Panc1 (cell line): Measurements from ENCODE around the gene CNOT11. TPM values are rescaled to one million over a fixed set of nuclear protein-coding genes. Genes with fewer than 3 reads are reported as not detected.

Experiments
- ATAC-seq: fragments of 200-7000 bp; cut with Tn5 transposase; 2 replicates; pipeline ENCODE4 v1.9.1; 2020; ENCODE audit warnings: mild to moderate bottlenecking, moderate library complexity
- BruUV-seq: library from RNA; stranded (reverse); fragments of 400-500 nt; replicated peaks from 2 replicates; lab custom pipeline; 2021; lab: Mats Ljungman, UMichigan
- CTCF ChIA-PET: fragments of 300-600 bp; sonication (Branson Sonifier 250); formaldehyde crosslinking; loops from one replicate; lab custom pipeline; 2022; ENCODE audit warnings: antibody characterized with exemption; lab: Charles Lee
- POLR2A ChIA-PET: fragments of 300-600 bp; sonication (Branson Sonifier 250); formaldehyde crosslinking; loops from one replicate; lab custom pipeline; 2022; ENCODE audit warnings: antibody characterized with exemption; lab: Charles Lee
- DNase-seq: peaks from one replicate; pipeline ENCODE4 v3.0.0-alpha.2; 2010; ENCODE audit warnings: low read depth, low spot score
- H3K27ac ChIP-seq: 2 replicates; pipeline ENCODE4 v1.5.1; 2011; ENCODE audit warnings: mild to moderate bottlenecking, low read length, inconsistent platforms
- H3K27me3 ChIP-seq: fragments of 200-500 bp; sonication (Bioruptor generic); 2 replicates; pipeline ENCODE4 v1.6.0; 2014; ENCODE audit warnings: low read length, inconsistent platforms; ENCODE audit not compliant: control insufficient read depth, insufficient read depth
- H3K36me3 ChIP-seq: fragments of 200-500 bp; sonication (Bioruptor generic); 2 replicates; pipeline ENCODE4 v1.5.1; 2014; ENCODE audit warnings: inconsistent platforms, mild to moderate bottlenecking, low read length, moderate library complexity; ENCODE audit not compliant: control insufficient read depth, insufficient read depth
- H3K4me1 ChIP-seq: 2 replicates; pipeline ENCODE4 v1.5.1; 2011; ENCODE audit warnings: inconsistent platforms, mild to moderate bottlenecking, low read length, moderate library complexity; ENCODE audit not compliant: control insufficient read depth, insufficient read depth
- H3K4me3 ChIP-seq, 2 experiments: 2 replicates each; pipeline ENCODE4 v1.5.1; 2011 to 2012; ENCODE audit warnings: low read depth in 2 of 2, low read length in 2 of 2, mild to moderate bottlenecking in 2 of 2, inconsistent platforms in 1 of 2, moderate library complexity in 1 of 2
- H3K9me3 ChIP-seq: fragments of 200-500 bp; sonication (Bioruptor generic); 2 replicates; pipeline ENCODE4 v1.5.1; 2014; ENCODE audit warnings: low read depth, mild to moderate bottlenecking, inconsistent platforms, low read length, moderate library complexity; ENCODE audit not compliant: control insufficient read depth, insufficient read depth
- CTCF ChIP-seq: fragments of 450-650 bp; IDR thresholded peaks from 2 replicates; pipeline ENCODE4 v1.5.1; 2017; ENCODE audit warnings: mild to moderate bottlenecking
- POLR2AphosphoS5 ChIP-seq: IDR thresholded peaks from 2 replicates; pipeline ENCODE4 v1.6.1; 2012; ENCODE audit warnings: mild to moderate bottlenecking, low read depth, low read length, moderate library complexity
- REST ChIP-seq, 2 experiments: IDR thresholded peaks; 2 replicates each; pipeline ENCODE4 v1.6.1; 2011 to 2012; ENCODE audit warnings: low read depth in 2 of 2, control low read depth in 1 of 2, low read length in 1 of 2, mild to moderate bottlenecking in 1 of 2, moderate library complexity in 1 of 2; ENCODE audit not compliant: insufficient read depth in 1 of 2
- SIN3A ChIP-seq: IDR thresholded peaks from 2 replicates; pipeline ENCODE4 v1.6.1; 2012; ENCODE audit warnings: low read depth, mild to moderate bottlenecking, low read length, moderate library complexity, borderline replicate concordance; ENCODE audit not compliant: insufficient read depth
- TCF7L2 ChIP-seq: IDR thresholded peaks from 2 replicates; pipeline ENCODE4 v1.6.1; 2011; ENCODE audit warnings: mild to moderate bottlenecking, low read depth, low read length, inconsistent platforms
- in situ Hi-C: cut with HindIII; loops from 2 replicates; pipeline ENCODE4 v1.10.0; 2016; ENCODE audit warnings: low sequenced_read_pairs, low pct_unique_long_range_greater_than_20kb
- intact Hi-C: fragments of 100-400 bp; cut with micrococcal nuclease; formaldehyde crosslinking; loops from one replicate; pipeline ENCODE4 v1.10.0; 2022; ENCODE audit not compliant: unreplicated experiment
- total RNA-seq: library from RNA; stranded (reverse); gene quantifications from one replicate; pipeline ENCODE4 v1.2.1, GENCODE V29; 2021; ENCODE audit not compliant: unreplicated experiment

The CNOT11 gene
- total RNA-seq, 1 experiment from 2014 or later, result 58.3 TPM

- no TSS peak for BruUV-seq
- TF ChIP-seq REST (IDR thresholded peaks at IDR 0.05; ENCODE audit: insufficient read depth in 1 of 2, low read depth in 2 of 2, low read length in 1 of 2), result no peak
- no peak for TF ChIP-seq CTCF
- no peak for TF ChIP-seq POLR2AphosphoS5
- TF ChIP-seq SIN3A, result no peak
- no peak for TF ChIP-seq TCF7L2
- H3K27ac ChIP-seq, result no peak overlapping the region
- ATAC-seq, result no peak
- no peak for DNase-seq
- no peaks in the 10 kb centered on the region for H3K36me3 ChIP-seq
- H3K4me3 ChIP-seq, result no peak overlapping the region
- H3K4me1 ChIP-seq, result peaks cover 8% of the 10 kb centered on the region
- H3K9me3 ChIP-seq, result no peaks in the 10 kb centered on the region
- intact Hi-C loops (no loop called here), in situ Hi-C loops (no loop called here)
- no peaks in the 10 kb centered on the region for H3K27me3 ChIP-seq
- ChIA-PET POLR2A (no interaction called here), CTCF (no interaction called here)
These were observed 48.1 kb downstream of the CNOT11 start for GRCh38 chr2:101300836-101301235.

GRCh38 chr2:101302016-101302415 lies 49.3 kb downstream of the CNOT11 start:
- in situ Hi-C loops, result no loop called here
- no peak for TF ChIP-seq REST (IDR thresholded peaks at IDR 0.05; ENCODE audit: insufficient read depth in 1 of 2, low read depth in 2 of 2, low read length in 1 of 2)
- no peak for TF ChIP-seq CTCF
- no peak for TF ChIP-seq TCF7L2
- TF ChIP-seq SIN3A, result no peak
- TF ChIP-seq POLR2AphosphoS5, result no peak
- no TSS peak for BruUV-seq
- CTCF ChIA-PET, result no interaction called here
- POLR2A ChIA-PET, result no interaction called here
- no peak overlapping the region for H3K27ac ChIP-seq
- H3K9me3 ChIP-seq, result no peaks in the 10 kb centered on the region
- no peaks in the 10 kb centered on the region for H3K27me3 ChIP-seq
- H3K36me3 ChIP-seq, result no peaks in the 10 kb centered on the region
- no peak for ATAC-seq
- no peak for DNase-seq
- intact Hi-C loops, result no loop called here
- no peak overlapping the region for H3K4me3 ChIP-seq
- peaks cover 14% of the 10 kb centered on the region for H3K4me1 ChIP-seq
